ENCODE measurements around the gene CYFIP2.

Gene CYFIP2

DNA sequence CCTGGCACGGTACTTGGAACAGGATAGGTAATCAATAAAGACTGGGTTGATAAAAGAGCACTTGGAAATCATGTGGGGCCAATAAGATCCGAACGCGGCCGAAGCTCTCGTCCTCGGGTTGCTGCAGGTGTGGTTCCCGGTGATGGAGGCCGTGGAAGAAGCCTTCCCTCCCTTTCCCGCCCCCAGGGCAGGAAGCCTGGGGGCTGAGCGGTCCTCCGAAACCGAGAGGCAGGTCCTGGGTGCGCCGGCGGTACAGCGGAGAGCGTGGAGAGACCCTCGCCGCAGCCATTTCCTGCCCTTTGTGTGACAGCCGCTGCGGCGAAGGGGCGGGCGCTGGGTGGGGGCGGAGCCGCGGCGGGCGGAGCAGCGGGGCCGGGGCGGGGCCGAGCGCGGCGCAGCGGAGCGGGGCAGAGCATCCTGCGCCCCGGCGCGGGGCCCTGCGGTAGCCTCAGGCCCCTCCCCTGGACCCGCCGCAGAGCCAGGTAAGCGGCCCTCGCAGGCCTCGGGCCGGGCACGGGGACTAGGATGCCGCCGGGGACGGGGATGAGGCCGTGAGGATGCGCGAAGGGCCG lies at the start of gene CYFIP2:
Gene CYFIP2, plus strand, starts transcription at position 410 of the 572 bp plus-strand sequence. CDS start 19,239 bp downstream, outside the sequence.
- H3K4me1 ChIP-seq (ENCODE audit: control insufficient read depth, insufficient read depth, low read length), result peaks cover 11% of the 10 kb centered on the region
- no peak for DNase-seq (ENCODE audit: low read depth, low spot score)
- H3K9me3 ChIP-seq (ENCODE audit: control insufficient read depth, insufficient read depth, low read length), result no peaks in the 10 kb centered on the region
- H3K4me3 ChIP-seq (ENCODE audit: low read length), result peak within 1 kb of the TSS; percentile 79
- H3K27ac ChIP-seq (ENCODE audit: low read length), result no peak within 1 kb of the TSS
- no peaks in the 10 kb centered on the region for H3K27me3 ChIP-seq (ENCODE audit: control insufficient read depth, insufficient read depth, low read length)
- WGBS (ENCODE audit: insufficient coverage, insufficient read length), result no CpG with 5 or more reads among the region's 58 CpGs
- no peaks in the 10 kb centered on the region for H3K36me3 ChIP-seq (ENCODE audit: control insufficient read depth, insufficient read depth, low read length)

GRCh38 chr5:157216391-157217142 lies 49.4 kb upstream of the CYFIP2 start:
- Histone ChIP-seq H3K9me3 (ENCODE audit: control insufficient read depth, insufficient read depth, low read length) (no peaks in the 10 kb centered on the region), H3K27ac (ENCODE audit: low read length) (no peak overlapping the region), H3K27me3 (ENCODE audit: control insufficient read depth, insufficient read depth, low read length) (no peaks in the 10 kb centered on the region), H3K4me3 (ENCODE audit: low read length) (no peak overlapping the region), H3K36me3 (ENCODE audit: control insufficient read depth, insufficient read depth, low read length) (no peaks in the 10 kb centered on the region), H3K4me1 (ENCODE audit: control insufficient read depth, insufficient read depth, low read length) (no peaks in the 10 kb centered on the region)
- no peak for DNase-seq (ENCODE audit: low read depth, low spot score)
- WGBS (ENCODE audit: insufficient coverage, insufficient read length), result no CpG with 5 or more reads among the region's 6 CpGs

GRCh38 chr5:157217289-157218024 lies 48.5 kb upstream of the CYFIP2 start:
- Histone ChIP-seq H3K36me3 (ENCODE audit: control insufficient read depth, insufficient read depth, low read length) (no peaks in the 10 kb centered on the region), H3K4me3 (ENCODE audit: low read length) (no peak overlapping the region), H3K9me3 (ENCODE audit: control insufficient read depth, insufficient read depth, low read length) (no peaks in the 10 kb centered on the region), H3K4me1 (ENCODE audit: control insufficient read depth, insufficient read depth, low read length) (no peaks in the 10 kb centered on the region), H3K27me3 (ENCODE audit: control insufficient read depth, insufficient read depth, low read length) (no peaks in the 10 kb centered on the region), H3K27ac (ENCODE audit: low read length) (no peak overlapping the region)
- WGBS (ENCODE audit: insufficient coverage, insufficient read length), result no CpG with 5 or more reads among the region's 5 CpGs
- no peak for DNase-seq (ENCODE audit: low read depth, low spot score)

DNA sequence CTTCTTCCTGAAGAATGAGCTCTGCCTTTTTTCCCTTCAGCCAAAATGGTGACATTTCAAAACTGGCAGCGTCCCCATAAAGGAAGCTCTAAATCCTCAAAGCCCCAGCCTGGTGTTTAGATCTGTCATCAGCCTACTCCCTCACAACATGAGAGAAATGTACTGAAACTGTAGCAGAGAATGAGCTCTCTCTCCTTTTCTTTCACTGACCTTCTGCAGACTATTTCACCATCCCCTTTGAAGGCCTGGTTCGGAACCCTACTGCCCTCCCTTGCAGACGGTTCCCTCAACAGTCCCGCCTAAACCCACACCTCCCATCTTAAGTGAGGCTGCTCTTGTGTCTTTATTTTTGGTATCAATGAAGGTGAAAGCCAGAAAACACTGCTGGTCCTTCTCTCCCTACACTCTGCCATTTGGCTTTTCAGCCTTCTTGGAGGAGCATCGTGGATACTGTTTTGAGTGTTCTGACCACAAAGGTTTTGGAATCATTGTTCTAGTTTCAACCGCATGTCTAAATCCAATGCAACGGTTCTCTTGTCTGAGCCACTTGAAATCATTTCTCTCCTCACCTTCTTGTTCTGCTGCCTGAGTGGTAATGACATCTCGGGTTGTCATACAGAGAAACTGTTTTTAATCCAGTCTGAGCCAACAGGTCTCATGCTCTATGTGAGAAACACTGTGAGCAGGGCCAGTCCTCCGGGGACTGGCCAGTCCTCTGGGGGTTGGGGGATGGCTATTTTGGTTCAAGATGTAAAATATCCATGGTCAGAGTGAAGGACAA lies 46.2 kb upstream of the CYFIP2 start:
- no peaks in the 10 kb centered on the region for H3K36me3 ChIP-seq (ENCODE audit: control insufficient read depth, insufficient read depth, low read length)
- DNase-seq (ENCODE audit: low read depth, low spot score), result no peak
- no peaks in the 10 kb centered on the region for H3K9me3 ChIP-seq (ENCODE audit: control insufficient read depth, insufficient read depth, low read length)
- no peak overlapping the region for H3K4me3 ChIP-seq (ENCODE audit: low read length)
- no CpG with 5 or more reads among the region's 9 CpGs for WGBS (ENCODE audit: insufficient coverage, insufficient read length)
- H3K27ac ChIP-seq (ENCODE audit: low read length), result no peak overlapping the region
- H3K27me3 ChIP-seq (ENCODE audit: control insufficient read depth, insufficient read depth, low read length), result no peaks in the 10 kb centered on the region
- H3K4me1 ChIP-seq (ENCODE audit: control insufficient read depth, insufficient read depth, low read length), result no peaks in the 10 kb centered on the region

GRCh38 chr5:157221959-157222358 lies 44.0 kb upstream of the CYFIP2 start:
- Histone ChIP-seq H3K27me3 (ENCODE audit: control insufficient read depth, insufficient read depth, low read length) (no peaks in the 10 kb centered on the region), H3K27ac (ENCODE audit: low read length) (no peak overlapping the region), H3K4me1 (ENCODE audit: control insufficient read depth, insufficient read depth, low read length) (no peaks in the 10 kb centered on the region), H3K9me3 (ENCODE audit: control insufficient read depth, insufficient read depth, low read length) (no peaks in the 10 kb centered on the region), H3K4me3 (ENCODE audit: low read length) (no peak overlapping the region), H3K36me3 (ENCODE audit: control insufficient read depth, insufficient read depth, low read length) (no peaks in the 10 kb centered on the region)
- WGBS (ENCODE audit: insufficient coverage, insufficient read length), result no CpG with 5 or more reads among the region's 5 CpGs
- no peak for DNase-seq (ENCODE audit: low read depth, low spot score)

DNA sequence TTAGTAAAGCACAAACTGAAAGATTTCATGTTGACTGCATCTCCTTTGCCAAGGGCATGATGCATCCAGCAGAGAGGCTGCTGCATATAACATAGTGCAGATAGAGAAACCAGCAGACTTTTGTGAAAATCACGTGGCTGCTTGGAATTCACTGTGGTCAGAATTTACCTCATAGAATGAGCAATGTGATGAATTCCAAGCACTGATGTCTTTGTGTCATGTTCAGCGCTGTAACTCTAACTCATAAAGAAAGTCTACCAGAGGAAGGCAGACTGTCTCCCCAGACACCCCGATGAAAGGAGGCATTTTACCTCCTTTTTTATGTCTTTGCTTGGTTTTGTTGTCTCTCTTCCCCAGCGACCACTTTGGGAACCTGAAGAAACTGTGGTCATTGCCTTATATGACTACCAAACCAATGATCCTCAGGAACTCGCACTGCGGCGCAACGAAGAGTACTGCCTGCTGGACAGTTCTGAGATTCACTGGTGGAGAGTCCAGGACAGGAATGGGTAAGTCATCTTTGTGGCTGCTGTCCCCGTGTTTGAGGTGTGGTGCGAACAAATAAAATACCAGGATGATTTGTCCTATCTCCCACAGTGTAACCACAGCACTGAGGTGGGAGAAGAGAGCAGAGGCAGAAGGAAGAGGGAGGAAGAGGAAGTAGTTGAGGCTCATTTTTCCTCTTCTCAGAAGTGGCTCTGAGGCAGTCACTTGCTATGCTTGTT lies 43.3 kb upstream of the CYFIP2 start:
- WGBS (ENCODE audit: insufficient coverage, insufficient read length), result no CpG with 5 or more reads among the region's 10 CpGs
- DNase-seq (ENCODE audit: low read depth, low spot score), result no peak
- H3K9me3 ChIP-seq (ENCODE audit: control insufficient read depth, insufficient read depth, low read length), result no peaks in the 10 kb centered on the region
- H3K27me3 ChIP-seq (ENCODE audit: control insufficient read depth, insufficient read depth, low read length), result no peaks in the 10 kb centered on the region
- no peaks in the 10 kb centered on the region for H3K36me3 ChIP-seq (ENCODE audit: control insufficient read depth, insufficient read depth, low read length)
- no peak overlapping the region for H3K4me3 ChIP-seq (ENCODE audit: low read length)
- H3K27ac ChIP-seq (ENCODE audit: low read length), result no peak overlapping the region
- H3K4me1 ChIP-seq (ENCODE audit: control insufficient read depth, insufficient read depth, low read length), result no peaks in the 10 kb centered on the region

DNA sequence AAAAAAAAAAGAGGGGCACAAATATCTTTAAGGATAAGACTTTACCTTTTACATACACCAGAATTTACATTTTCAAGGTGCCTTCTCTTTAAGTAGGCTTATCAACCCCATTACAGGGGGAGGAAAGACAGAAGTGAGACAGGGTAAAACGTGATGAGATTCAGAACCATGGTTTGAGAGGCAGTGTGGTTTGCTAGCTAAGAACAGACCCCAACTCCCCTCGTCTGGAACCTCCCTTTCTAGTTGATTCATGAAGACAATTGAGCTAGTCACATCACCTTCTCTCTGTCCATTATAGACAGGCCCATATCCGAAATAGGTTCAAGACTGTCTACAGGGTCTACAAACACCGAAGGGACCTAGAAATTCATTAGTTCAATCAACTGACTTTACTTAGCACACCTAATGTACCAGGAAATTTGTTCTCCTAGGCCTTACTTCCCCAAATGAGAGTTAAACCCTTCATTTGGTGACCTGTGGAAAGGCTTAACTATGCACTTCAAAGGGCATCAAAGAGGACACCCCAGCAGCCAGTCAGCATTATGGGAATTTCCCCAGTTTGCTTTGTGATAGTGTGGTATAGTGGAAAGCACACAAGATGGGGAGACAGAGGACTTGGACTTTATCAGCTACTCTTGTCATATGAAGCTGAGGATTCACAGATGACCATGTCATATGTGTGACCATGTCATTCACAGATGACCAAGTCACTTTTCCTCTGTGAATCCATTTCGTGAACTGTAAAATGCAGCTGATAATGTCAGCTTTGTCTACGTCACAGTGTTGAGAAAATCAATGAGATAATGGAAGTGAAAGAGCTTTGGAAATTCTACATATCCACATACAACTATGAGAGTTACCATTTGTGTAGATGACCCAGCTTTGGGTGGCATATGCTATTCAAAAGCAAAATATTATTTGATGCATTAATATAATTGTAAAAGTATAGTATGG lies 40.2 kb upstream of the CYFIP2 start:
- H3K27me3 ChIP-seq (ENCODE audit: control insufficient read depth, insufficient read depth, low read length), result no peaks in the 10 kb centered on the region
- H3K27ac ChIP-seq (ENCODE audit: low read length), result no peak overlapping the region
- no peaks in the 10 kb centered on the region for H3K36me3 ChIP-seq (ENCODE audit: control insufficient read depth, insufficient read depth, low read length)
- H3K4me3 ChIP-seq (ENCODE audit: low read length), result no peak overlapping the region
- H3K9me3 ChIP-seq (ENCODE audit: control insufficient read depth, insufficient read depth, low read length), result no peaks in the 10 kb centered on the region
- DNase-seq (ENCODE audit: low read depth, low spot score), result no peak
- H3K4me1 ChIP-seq (ENCODE audit: control insufficient read depth, insufficient read depth, low read length), result no peaks in the 10 kb centered on the region
- WGBS (ENCODE audit: insufficient coverage, insufficient read length), result no CpG with 5 or more reads among the region's 6 CpGs

DNA sequence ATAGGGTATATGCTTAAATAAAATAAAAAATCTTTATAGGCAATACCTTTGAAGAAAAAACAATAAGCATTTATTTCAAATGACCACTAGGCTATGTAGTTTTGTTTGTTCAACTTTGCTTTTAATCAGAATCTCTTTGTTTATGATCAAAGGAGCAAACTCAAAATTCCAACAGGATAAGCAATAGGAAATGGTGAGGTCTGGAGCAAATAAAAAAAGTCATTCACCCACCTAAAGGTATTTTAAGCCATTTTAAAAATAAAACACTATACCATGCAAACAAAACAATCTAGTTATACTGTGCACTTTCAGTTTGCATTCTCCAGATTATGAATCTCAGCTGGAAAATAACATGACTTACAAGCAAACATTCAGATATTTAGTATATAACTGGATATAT lies 35.3 kb upstream of the CYFIP2 start:
- H3K36me3 ChIP-seq (ENCODE audit: control insufficient read depth, insufficient read depth, low read length), result no peaks in the 10 kb centered on the region
- DNase-seq (ENCODE audit: low read depth, low spot score), result no peak
- H3K9me3 ChIP-seq (ENCODE audit: control insufficient read depth, insufficient read depth, low read length), result no peaks in the 10 kb centered on the region

DNA sequence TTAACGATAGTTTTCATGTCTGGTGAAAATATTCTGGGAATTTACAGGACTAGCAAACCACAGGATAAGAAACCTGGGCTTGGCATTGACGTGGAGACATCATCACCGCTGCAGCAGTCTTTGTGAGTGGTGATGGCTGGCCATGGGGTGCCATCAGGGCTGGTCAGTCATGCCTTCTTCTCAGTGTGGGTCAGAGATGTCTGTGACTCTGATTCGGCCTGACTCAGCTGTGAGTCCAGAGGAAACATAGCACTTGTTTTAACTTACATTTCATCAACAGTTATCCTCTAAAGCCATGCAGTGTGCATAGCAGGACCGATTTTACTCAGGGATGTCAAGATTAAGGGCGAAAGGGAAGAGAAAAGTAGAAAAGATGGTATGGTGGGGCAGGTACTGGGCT lies 33.2 kb upstream of the CYFIP2 start:
- DNase-seq (ENCODE audit: low read depth, low spot score), result no peak
- Histone ChIP-seq H3K36me3 (ENCODE audit: control insufficient read depth, insufficient read depth, low read length) (no peaks in the 10 kb centered on the region), H3K9me3 (ENCODE audit: control insufficient read depth, insufficient read depth, low read length) (no peaks in the 10 kb centered on the region), H3K4me3 (ENCODE audit: low read length) (no peak overlapping the region), H3K4me1 (ENCODE audit: control insufficient read depth, insufficient read depth, low read length) (no peaks in the 10 kb centered on the region), H3K27me3 (ENCODE audit: control insufficient read depth, insufficient read depth, low read length) (no peaks in the 10 kb centered on the region), H3K27ac (ENCODE audit: low read length) (no peak overlapping the region)
- no CpG with 5 or more reads among the region's 6 CpGs for WGBS (ENCODE audit: insufficient coverage, insufficient read length)

More for the DNA sequence above, 35.3 kb upstream of the CYFIP2 start:
- no peak overlapping the region for H3K4me3 ChIP-seq (ENCODE audit: low read length)
- no peaks in the 10 kb centered on the region for H3K4me1 ChIP-seq (ENCODE audit: control insufficient read depth, insufficient read depth, low read length)
- no peak overlapping the region for H3K27ac ChIP-seq (ENCODE audit: low read length)
- H3K27me3 ChIP-seq (ENCODE audit: control insufficient read depth, insufficient read depth, low read length), result no peaks in the 10 kb centered on the region

All from iPS DF 6.9 (cell line).